HG02571 (cell line): Measurements from ENCODE around the gene SRPK3.
"Not testable (repeated sequence)": the region's sequence is repeated elsewhere in the genome, so short reads cannot be mapped to it uniquely, and the experiment has no call there.

Experiments
- ATAC-seq: cut with Tn5 transposase; IDR thresholded peaks from one replicate; pipeline ENCODE4 v1.9.1; 2021; ENCODE audit warnings: mild to moderate bottlenecking, moderate library complexity; ENCODE audit not compliant: unreplicated experiment

Gene SRPK3

GRCh38 chrX:153804621-153805020 lies 23.8 kb downstream of the SRPK3 start:
- ATAC-seq = no peak

- no peak for ATAC-seq
Observed at GRCh38 chrX:153805436-153805835, 24.6 kb downstream of the SRPK3 start.

GRCh38 chrX:153806999-153807575 lies 26.2 kb downstream of the SRPK3 start:
- ATAC-seq = no peak

GRCh38 chrX:153807976-153808375 lies 27.1 kb downstream of the SRPK3 start:
- ATAC-seq = no peak

- ATAC-seq = no peak
Observed at GRCh38 chrX:153812220-153812619, 31.4 kb downstream of the SRPK3 start.

GRCh38 chrX:153813161-153813560 lies 32.3 kb downstream of the SRPK3 start:
- ATAC-seq = no peak

- no peak for ATAC-seq
Observed at GRCh38 chrX:153814591-153815315, 33.9 kb downstream of the SRPK3 start.

- no peak for ATAC-seq
Observed at GRCh38 chrX:153816831-153817690, 36.2 kb downstream of the SRPK3 start.

GRCh38 chrX:153818064-153818463 lies 37.2 kb downstream of the SRPK3 start:
- not testable (repeated sequence) for ATAC-seq

GRCh38 chrX:153818571-153819383 lies 37.9 kb downstream of the SRPK3 start:
- ATAC-seq = no peak

- no peak for ATAC-seq
Observed at GRCh38 chrX:153819384-153820040, 38.7 kb downstream of the SRPK3 start.

- ATAC-seq = no peak
Observed at GRCh38 chrX:153820601-153821000, 39.8 kb downstream of the SRPK3 start.

- ATAC-seq = no peak
Observed at GRCh38 chrX:153821066-153821465, 40.2 kb downstream of the SRPK3 start.

- ATAC-seq = no peak
Observed at GRCh38 chrX:153824348-153824747, 43.5 kb downstream of the SRPK3 start.

GRCh38 chrX:153825042-153825441 lies 44.2 kb downstream of the SRPK3 start:
- no peak for ATAC-seq

GRCh38 chrX:153827016-153827415 lies 46.2 kb downstream of the SRPK3 start:
- ATAC-seq = no peak

- ATAC-seq = no peak
Observed at GRCh38 chrX:153827903-153828302, 47.1 kb downstream of the SRPK3 start.

- ATAC-seq = no peak
Observed at GRCh38 chrX:153828308-153828707, 47.5 kb downstream of the SRPK3 start.

GRCh38 chrX:153828723-153829548 lies 48.1 kb downstream of the SRPK3 start:
- no peak for ATAC-seq

- ATAC-seq = no peak
Observed at GRCh38 chrX:153829549-153829798, 48.6 kb downstream of the SRPK3 start.
